Measurements from ENCODE around the gene SSC4D. TPM values are rescaled to one million over a fixed set of nuclear protein-coding genes. Genes with fewer than 3 reads are reported as not detected.

The SSC4D gene
- total and polyA plus RNA-seq, 2 donors from 2014 or later: 2.1 to 12.9 TPM

DNA sequence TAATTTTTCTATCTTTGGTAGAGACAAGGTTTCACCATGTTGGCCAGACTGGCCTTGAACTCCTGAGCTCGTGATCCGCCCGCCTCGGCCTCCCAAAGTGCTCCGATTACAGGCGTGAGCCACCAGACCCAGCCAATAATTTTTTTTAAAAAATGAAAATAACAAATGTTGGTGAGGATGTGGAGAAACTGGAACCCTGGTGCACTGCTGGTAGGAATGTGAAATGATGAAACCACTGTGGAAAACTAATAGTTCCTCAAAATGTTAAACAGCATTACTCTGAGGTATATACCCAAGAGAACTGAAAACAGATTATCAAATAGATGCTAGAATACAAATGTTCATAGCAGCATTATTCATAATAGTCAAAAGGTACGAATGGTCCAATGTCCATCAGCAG is 27.7 kb downstream of the SSC4D start:
- no peaks in the 10 kb centered on the region for H3K36me3 ChIP-seq (ENCODE audit: control insufficient read depth in 2 of 3, insufficient read depth in 3 of 3, low read length in 3 of 3)
- no peak overlapping the region for H3K9ac ChIP-seq (ENCODE audit: low read length in 3 of 3)
- intact Hi-C loops (cut with DNase I): no loop called here
- no peaks in the 10 kb centered on the region for H3K9me3 ChIP-seq (ENCODE audit: control insufficient read depth in 2 of 3, insufficient read depth in 1 of 3, low read length in 3 of 3)
- TF ChIP-seq, protein P1, sequence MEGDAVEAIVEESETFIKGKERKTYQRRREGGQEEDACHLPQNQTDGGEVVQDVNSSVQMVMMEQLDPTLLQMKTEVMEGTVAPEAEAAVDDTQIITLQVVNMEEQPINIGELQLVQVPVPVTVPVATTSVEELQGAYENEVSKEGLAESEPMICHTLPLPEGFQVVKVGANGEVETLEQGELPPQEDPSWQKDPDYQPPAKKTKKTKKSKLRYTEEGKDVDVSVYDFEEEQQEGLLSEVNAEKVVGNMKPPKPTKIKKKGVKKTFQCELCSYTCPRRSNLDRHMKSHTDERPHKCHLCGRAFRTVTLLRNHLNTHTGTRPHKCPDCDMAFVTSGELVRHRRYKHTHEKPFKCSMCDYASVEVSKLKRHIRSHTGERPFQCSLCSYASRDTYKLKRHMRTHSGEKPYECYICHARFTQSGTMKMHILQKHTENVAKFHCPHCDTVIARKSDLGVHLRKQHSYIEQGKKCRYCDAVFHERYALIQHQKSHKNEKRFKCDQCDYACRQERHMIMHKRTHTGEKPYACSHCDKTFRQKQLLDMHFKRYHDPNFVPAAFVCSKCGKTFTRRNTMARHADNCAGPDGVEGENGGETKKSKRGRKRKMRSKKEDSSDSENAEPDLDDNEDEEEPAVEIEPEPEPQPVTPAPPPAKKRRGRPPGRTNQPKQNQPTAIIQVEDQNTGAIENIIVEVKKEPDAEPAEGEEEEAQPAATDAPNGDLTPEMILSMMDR (IDR thresholded peaks at IDR 0.05; ENCODE audit: borderline replicate concordance, extremely low read depth, insufficient read depth): no peak
- FAIRE-seq: no peak
- no peak overlapping the region for H3K27ac ChIP-seq (ENCODE audit: low read depth in 2 of 2, low read length in 2 of 2)
- DNase-seq: no peak
- no peak overlapping the region for H3K4me3 ChIP-seq (ENCODE audit: low read length in 3 of 3)
- no peaks in the 10 kb centered on the region for H3K27me3 ChIP-seq (ENCODE audit: control insufficient read depth, insufficient read depth, low read length)
- H3K4me1 ChIP-seq (ENCODE audit: control insufficient read depth in 2 of 3, insufficient read depth in 2 of 3, low read depth in 1 of 3, low read length in 3 of 3): peaks cover 0 to 5% (median 5%) of the 10 kb centered on the region in 3 donors

DNA sequence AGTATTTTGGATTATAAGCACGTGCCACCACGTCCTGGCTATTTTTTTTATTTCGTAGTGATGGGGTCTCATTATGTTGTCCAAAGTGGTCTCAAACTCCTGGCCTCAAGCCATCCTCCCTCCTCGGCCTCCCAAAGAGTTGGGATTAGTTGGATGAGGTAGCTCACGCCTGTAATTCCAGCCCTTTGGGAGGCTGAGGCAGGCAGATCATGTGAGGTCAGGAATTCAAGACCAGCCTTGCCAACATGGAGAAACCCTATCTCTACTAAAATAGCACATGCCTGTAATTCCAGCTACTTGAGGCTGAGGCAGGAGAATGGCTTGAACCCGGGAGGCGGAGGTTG is 28.9 kb downstream of the SSC4D start:
- no peak for FAIRE-seq
- intact Hi-C loops (cut with DNase I): no loop called here

DNA sequence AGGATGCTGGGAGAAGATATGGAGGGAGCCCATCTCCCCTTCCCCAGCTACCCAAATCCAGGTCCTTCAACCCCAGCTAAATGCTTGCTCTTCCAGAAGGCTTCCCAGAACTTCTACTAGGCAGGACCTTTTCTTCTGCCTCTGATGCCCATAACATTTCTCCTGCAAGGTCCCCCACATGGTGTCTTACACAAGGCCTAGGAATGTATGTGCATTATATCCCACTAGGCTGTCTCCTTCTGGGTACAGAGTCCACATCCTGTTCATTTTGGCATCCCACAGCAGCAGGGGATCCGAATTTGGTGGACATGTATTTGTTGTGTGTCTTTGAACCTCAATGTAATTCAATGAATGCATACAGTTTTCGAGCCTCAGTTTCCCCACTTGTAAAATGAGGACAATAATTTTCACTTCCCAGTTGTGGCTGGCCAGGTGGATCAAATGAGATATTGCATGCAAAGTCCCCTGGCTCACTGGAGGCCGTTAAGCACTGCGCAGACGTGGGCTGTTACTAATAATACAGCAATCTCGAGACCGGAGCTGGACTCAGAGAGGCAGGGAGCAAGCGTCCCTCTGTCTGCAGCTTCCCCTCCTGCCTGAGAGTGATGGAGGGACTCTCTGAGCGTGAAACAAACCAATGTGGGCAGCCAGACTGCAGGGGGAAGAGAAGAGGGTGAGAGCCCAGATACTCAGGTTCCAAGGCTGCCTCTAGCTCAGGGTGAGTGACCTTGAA is 32.1 kb downstream of the SSC4D start:
- no peak for DNase-seq

More for the DNA sequence above, 28.9 kb downstream of the SSC4D start:
- Histone ChIP-seq H3K4me1 (ENCODE audit: control insufficient read depth in 2 of 3, insufficient read depth in 2 of 3, low read depth in 1 of 3, low read length in 3 of 3) (peaks cover 0 to 5% (median 5%) of the 10 kb centered on the region in 3 donors), H3K4me3 (ENCODE audit: low read length in 3 of 3) (peak overlapping the region; percentile 36 to 69 (median 66)), H3K9ac (ENCODE audit: low read length in 3 of 3) (peak overlapping the region in 1 of 3 donors; percentile 76), H3K9me3 (ENCODE audit: control insufficient read depth in 2 of 3, insufficient read depth in 1 of 3, low read length in 3 of 3) (no peaks in the 10 kb centered on the region), H3K27ac (ENCODE audit: low read depth in 2 of 2, low read length in 2 of 2) (peak overlapping the region; percentile 94), H3K36me3 (ENCODE audit: control insufficient read depth in 2 of 3, insufficient read depth in 3 of 3, low read length in 3 of 3) (no peaks in the 10 kb centered on the region), H3K27me3 (ENCODE audit: control insufficient read depth, insufficient read depth, low read length) (no peaks in the 10 kb centered on the region)
- TF ChIP-seq, protein P1 (IDR thresholded peaks at IDR 0.05; ENCODE audit: borderline replicate concordance, extremely low read depth, insufficient read depth): no peak
- DNase-seq: no peak

More for the DNA sequence above, 32.1 kb downstream of the SSC4D start:
- TF ChIP-seq, protein P1 (IDR thresholded peaks at IDR 0.05; ENCODE audit: borderline replicate concordance, extremely low read depth, insufficient read depth): no peak
- no peak overlapping the region for H3K4me3 ChIP-seq (ENCODE audit: low read length in 3 of 3)
- peaks cover 0 to 5% (median 5%) of the 10 kb centered on the region in 3 donors for H3K4me1 ChIP-seq (ENCODE audit: control insufficient read depth in 2 of 3, insufficient read depth in 2 of 3, low read depth in 1 of 3, low read length in 3 of 3)
- intact Hi-C loops (cut with DNase I): no loop called here
- H3K27me3 ChIP-seq (ENCODE audit: control insufficient read depth, insufficient read depth, low read length): no peaks in the 10 kb centered on the region
- no peaks in the 10 kb centered on the region for H3K36me3 ChIP-seq (ENCODE audit: control insufficient read depth in 2 of 3, insufficient read depth in 3 of 3, low read length in 3 of 3)
- H3K9me3 ChIP-seq (ENCODE audit: control insufficient read depth in 2 of 3, insufficient read depth in 1 of 3, low read length in 3 of 3): no peaks in the 10 kb centered on the region
- H3K9ac ChIP-seq (ENCODE audit: low read length in 3 of 3): no peak overlapping the region
- H3K27ac ChIP-seq (ENCODE audit: low read depth in 2 of 2, low read length in 2 of 2): no peak overlapping the region
- FAIRE-seq: no peak
